IPS DF 6.9 (cell line): Measurements from ENCODE around the gene RCBTB1.

Experiments used
- DNase-seq: peaks from one replicate; pipeline ENCODE4 v3.0.0-alpha.2; 2013; ENCODE audit warnings: low read depth, low spot score
- H3K27ac ChIP-seq: one replicate; pipeline ENCODE4 v1.5.1; 2013; ENCODE audit warnings: low read length, control low read depth
- H3K27me3 ChIP-seq: 2 replicates; pipeline ENCODE4 v1.6.1; 2013; ENCODE audit warnings: mild to moderate bottlenecking, low read length; ENCODE audit not compliant: control insufficient read depth, insufficient read depth
- H3K36me3 ChIP-seq: 2 replicates; pipeline ENCODE4 v1.6.1; 2013; ENCODE audit warnings: low read length; ENCODE audit not compliant: control insufficient read depth, insufficient read depth
- H3K4me1 ChIP-seq: 2 replicates; pipeline ENCODE4 v1.6.1; 2013; ENCODE audit warnings: low read length; ENCODE audit not compliant: control insufficient read depth, insufficient read depth
- H3K4me3 ChIP-seq: 2 replicates; pipeline ENCODE4 v1.5.1; 2013; ENCODE audit warnings: mild to moderate bottlenecking, low read length
- H3K9me3 ChIP-seq: 2 replicates; pipeline ENCODE4 v1.6.1; 2013; ENCODE audit warnings: low read length, inconsistent platforms; ENCODE audit not compliant: control insufficient read depth, insufficient read depth
- WGBS: extraction: QIAGEN DNeasy Blood & Tissue Kit; methylation state at CpG from one replicate; pipeline ENCODE4 v1.1.7; 2013; ENCODE audit warnings: mixed read lengths, missing lambda C conversion rate; ENCODE audit not compliant: insufficient read length, insufficient coverage; 5-methylcytosine and 5-hydroxymethylcytosine counted together

RCBTB1 gene

DNA sequence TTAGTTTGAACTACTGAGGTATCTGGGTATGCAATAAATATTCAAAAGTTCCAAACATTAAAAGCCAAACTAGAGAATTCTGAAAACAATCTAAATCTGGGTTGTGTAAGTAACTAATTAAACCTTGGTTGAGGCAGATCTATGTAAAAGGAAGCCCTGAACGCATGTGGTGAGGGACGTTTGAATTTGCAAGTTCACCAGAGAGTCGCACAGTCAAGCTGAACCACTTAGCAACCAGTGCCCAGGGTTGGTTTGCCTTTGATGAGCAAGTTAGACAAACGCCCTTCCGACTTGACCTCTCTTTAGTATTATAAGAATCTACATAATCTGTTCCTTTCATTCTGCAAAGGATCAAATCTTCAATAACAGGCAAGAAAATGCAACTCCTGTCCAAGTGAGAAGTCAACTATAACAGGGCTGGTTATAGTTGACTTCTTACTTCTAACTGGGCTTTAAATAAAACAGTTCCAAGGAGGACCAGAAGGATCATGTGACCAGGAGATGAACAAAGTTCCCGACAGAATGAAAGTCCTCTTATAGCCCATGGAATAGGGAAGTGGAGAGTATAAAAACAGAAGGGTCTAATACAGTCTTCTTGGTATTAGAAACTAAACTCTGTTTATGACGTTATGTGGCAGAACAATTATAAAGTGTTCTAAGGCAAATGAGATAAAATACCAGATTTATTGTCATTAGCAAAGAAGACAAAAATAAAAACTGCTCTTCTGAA lies 49.0 kb downstream of the RCBTB1 start:
- no peak overlapping the region for H3K27ac ChIP-seq
- no peaks in the 10 kb centered on the region for H3K4me1 ChIP-seq
- H3K9me3 ChIP-seq = no peaks in the 10 kb centered on the region
- no peak for DNase-seq
- no peak overlapping the region for H3K4me3 ChIP-seq
- no peaks in the 10 kb centered on the region for H3K27me3 ChIP-seq
- no CpG with 5 or more reads among the region's 7 CpGs for WGBS
- H3K36me3 ChIP-seq = no peaks in the 10 kb centered on the region; the same call in 1 of the 2 replicates

DNA sequence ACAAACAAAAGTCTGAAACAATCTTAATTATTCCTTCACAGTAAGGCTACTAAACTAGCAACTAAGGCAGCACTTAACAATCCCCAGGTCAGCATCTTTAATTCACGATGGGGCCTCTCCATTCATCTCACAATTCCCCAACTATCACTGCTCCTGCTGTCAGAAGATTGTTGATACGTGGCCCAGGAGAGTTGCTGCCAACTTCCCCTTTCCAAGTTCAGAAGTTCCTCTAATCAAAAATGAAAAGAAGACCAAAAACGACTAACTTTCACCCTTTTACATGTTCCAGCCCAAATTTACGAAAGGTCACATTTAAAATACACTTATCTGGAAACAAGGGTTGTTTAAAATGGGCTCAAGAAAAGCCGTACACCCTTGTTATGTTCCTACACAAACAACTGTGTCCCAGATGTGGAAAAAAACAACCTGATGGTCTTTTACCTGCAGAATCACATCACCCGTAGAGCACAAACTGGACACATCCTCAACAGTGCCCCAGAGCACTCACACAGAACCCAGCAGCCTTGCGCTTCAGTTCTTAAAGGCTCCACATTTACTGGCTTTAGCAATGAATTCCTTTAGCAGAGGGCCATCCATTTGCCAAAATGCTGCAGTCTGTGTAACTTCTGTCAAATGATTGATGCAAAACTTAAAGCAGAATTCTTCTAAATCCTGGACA lies 51.6 kb downstream of the RCBTB1 start:
- WGBS = no CpG with 5 or more reads among the region's 7 CpGs

GRCh38 chr13:49533011-49533410 lies 52.3 kb downstream of the RCBTB1 start:
- H3K27me3 ChIP-seq = no peaks in the 10 kb centered on the region
- no peak overlapping the region for H3K4me3 ChIP-seq
- no peaks in the 10 kb centered on the region for H3K9me3 ChIP-seq
- H3K27ac ChIP-seq = no peak overlapping the region
- no peak for DNase-seq
- H3K4me1 ChIP-seq = no peaks in the 10 kb centered on the region
- H3K36me3 ChIP-seq = no peaks in the 10 kb centered on the region; the same call in 1 of the 2 replicates

More for the DNA sequence above, 51.6 kb downstream of the RCBTB1 start:
- Histone ChIP-seq H3K36me3 (no peaks in the 10 kb centered on the region; the same call in 1 of the 2 replicates), H3K9me3 (no peaks in the 10 kb centered on the region), H3K27me3 (no peaks in the 10 kb centered on the region), H3K27ac (no peak overlapping the region), H3K4me3 (no peak overlapping the region), H3K4me1 (no peaks in the 10 kb centered on the region)
- no peak for DNase-seq

- no peak for DNase-seq
- Histone ChIP-seq H3K4me3 (no peak overlapping the region), H3K4me1 (no peaks in the 10 kb centered on the region), H3K9me3 (no peaks in the 10 kb centered on the region), H3K27ac (no peak overlapping the region), H3K36me3 (no peaks in the 10 kb centered on the region; the same call in 1 of the 2 replicates), H3K27me3 (no peaks in the 10 kb centered on the region)
- no CpG with 5 or more reads among the region's 1 CpG for WGBS
Observed at GRCh38 chr13:49532593-49532992, 52.8 kb downstream of the RCBTB1 start.

DNA sequence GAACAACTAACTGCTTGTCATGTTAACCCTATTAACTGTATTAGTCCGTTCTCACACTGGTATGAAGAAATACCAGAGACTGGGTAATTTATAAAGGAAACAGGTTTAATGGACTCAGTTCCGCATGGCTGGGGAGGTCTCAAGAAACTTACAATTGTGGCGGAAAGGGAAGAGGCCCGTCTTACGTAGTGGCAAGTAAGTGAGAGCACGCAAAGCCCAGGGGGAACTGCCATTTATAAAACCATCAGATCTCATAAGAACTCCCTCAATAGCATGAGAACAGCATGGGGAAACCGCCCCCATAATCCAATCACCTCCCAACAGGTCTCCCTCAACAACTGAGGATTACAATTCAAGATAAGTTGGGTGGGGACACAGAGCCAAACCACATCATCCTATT lies 54.9 kb downstream of the RCBTB1 start:
- Histone ChIP-seq H3K9me3 (no peaks in the 10 kb centered on the region), H3K27ac (no peak overlapping the region), H3K4me1 (no peaks in the 10 kb centered on the region), H3K27me3 (no peaks in the 10 kb centered on the region), H3K4me3 (no peak overlapping the region), H3K36me3 (no peaks in the 10 kb centered on the region; the same call in 1 of the 2 replicates)
- DNase-seq = no peak
- WGBS = no CpG with 5 or more reads among the region's 7 CpGs

DNA sequence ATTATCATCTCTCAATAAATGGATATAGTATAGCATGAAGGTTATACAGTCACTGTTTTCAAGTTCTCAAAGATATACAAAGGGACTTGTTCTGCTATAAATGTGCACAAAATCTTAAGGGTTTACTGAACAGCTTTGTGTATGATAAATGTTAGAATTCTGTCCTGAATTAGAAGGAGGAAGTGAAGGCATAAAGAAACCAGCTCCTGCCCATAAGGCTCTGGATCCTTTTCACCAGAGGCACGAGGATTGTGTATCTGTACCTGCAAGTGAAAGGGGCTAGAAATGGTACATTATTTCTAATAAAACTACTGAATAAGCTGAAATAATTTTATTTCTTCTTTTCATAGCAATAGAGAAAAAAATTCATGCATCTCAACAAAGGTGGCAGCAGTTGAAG lies 57.2 kb downstream of the RCBTB1 start:
- Histone ChIP-seq H3K4me3 (no peak overlapping the region), H3K27me3 (no peaks in the 10 kb centered on the region), H3K4me1 (no peaks in the 10 kb centered on the region), H3K9me3 (no peaks in the 10 kb centered on the region), H3K36me3 (no peaks in the 10 kb centered on the region), H3K27ac (no peak overlapping the region)
- DNase-seq = no peak
- no CpG with 5 or more reads among the region's 1 CpG for WGBS

DNA sequence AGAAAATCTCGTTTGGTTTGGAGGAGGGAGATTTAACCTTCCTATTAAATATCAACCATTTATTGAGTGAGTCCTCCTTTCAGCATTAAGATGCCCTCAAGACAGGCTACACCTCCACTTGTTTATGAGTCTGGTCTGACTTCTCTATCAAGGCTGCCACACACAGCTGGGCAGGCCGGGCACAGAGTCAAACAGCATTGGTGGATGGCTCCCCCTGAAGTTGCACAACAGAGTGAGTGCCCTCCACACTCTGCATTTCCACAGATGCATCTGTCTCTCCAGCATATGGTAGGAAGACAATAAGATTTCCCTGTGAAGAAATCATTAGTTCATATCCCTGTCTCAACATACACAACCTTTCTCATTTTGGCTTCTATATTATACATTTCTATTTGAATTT lies 58.2 kb downstream of the RCBTB1 start:
- H3K27ac ChIP-seq = no peak overlapping the region
- H3K27me3 ChIP-seq = no peaks in the 10 kb centered on the region
- H3K4me1 ChIP-seq = no peaks in the 10 kb centered on the region
- DNase-seq = no peak
- no CpG with 5 or more reads among the region's 2 CpGs for WGBS
- H3K36me3 ChIP-seq = no peaks in the 10 kb centered on the region
- H3K9me3 ChIP-seq = no peaks in the 10 kb centered on the region
- H3K4me3 ChIP-seq = no peak overlapping the region

GRCh38 chr13:49524740-49525501 lies 60.4 kb downstream of the RCBTB1 start:
- no CpG with 5 or more reads among the region's 5 CpGs for WGBS
- no peaks in the 10 kb centered on the region for H3K36me3 ChIP-seq
- H3K9me3 ChIP-seq = no peaks in the 10 kb centered on the region
- no peak overlapping the region for H3K4me3 ChIP-seq
- DNase-seq = no peak
- H3K27ac ChIP-seq = no peak overlapping the region
- no peaks in the 10 kb centered on the region for H3K27me3 ChIP-seq
- H3K4me1 ChIP-seq = no peaks in the 10 kb centered on the region

- no peak for DNase-seq
- no CpG with 5 or more reads among the region's 4 CpGs for WGBS
- H3K4me3 ChIP-seq = no peak overlapping the region
- no peaks in the 10 kb centered on the region for H3K4me1 ChIP-seq
- no peak overlapping the region for H3K27ac ChIP-seq
- H3K27me3 ChIP-seq = no peaks in the 10 kb centered on the region
- no peaks in the 10 kb centered on the region for H3K36me3 ChIP-seq
- H3K9me3 ChIP-seq = no peaks in the 10 kb centered on the region
Observed at GRCh38 chr13:49521224-49521623, 64.1 kb downstream of the RCBTB1 start.

- no peak overlapping the region for H3K4me3 ChIP-seq
- H3K36me3 ChIP-seq = no peaks in the 10 kb centered on the region
- H3K27me3 ChIP-seq = no peaks in the 10 kb centered on the region
- no peak for DNase-seq
- no peaks in the 10 kb centered on the region for H3K4me1 ChIP-seq
- H3K27ac ChIP-seq = no peak overlapping the region
- no CpG with 5 or more reads among the region's 6 CpGs for WGBS
- H3K9me3 ChIP-seq = no peaks in the 10 kb centered on the region
Observed at GRCh38 chr13:49517461-49517860, 67.9 kb downstream of the RCBTB1 start.
